ENCODE measurements around the gene LSAMP. TPM values are rescaled to one million over a fixed set of nuclear protein-coding genes. Genes with fewer than 3 reads are reported as not detected.

The LSAMP gene
- total and polyA plus RNA-seq, 4 experiments from 2014 or later, result not detected

- intact Hi-C loops (cut with micrococcal nuclease), result no loop called here
These were observed 606.5 kb downstream of the LSAMP start for GRCh38 chr3:115838786-115839185.

GRCh38 chr3:115836944-115837343 lies 608.3 kb downstream of the LSAMP start:
- Histone ChIP-seq H3K27ac (ENCODE audit: low read depth, low read length) (no peak overlapping the region), H3K9me3 (ENCODE audit: control insufficient read depth in 1 of 2, low read length in 2 of 2) (no peaks in the 10 kb centered on the region), H3K4me3 (ENCODE audit: low read length in 2 of 2) (no peak overlapping the region), H3K36me3 (ENCODE audit: insufficient read depth, low read length) (no peaks in the 10 kb centered on the region), H3K27me3 (ENCODE audit: insufficient read depth, low read length) (no peaks in the 10 kb centered on the region), H3K4me1 (ENCODE audit: insufficient read depth, low read length) (no peaks in the 10 kb centered on the region)
- no peak overlapping the region for H3K4me3 Mint-ChIP-seq
- CTCF ChIA-PET (ENCODE audit: partially characterized antibody), result interaction anchor here (1.0 to 2.7 kb wide), 7 partner anchors 8 to 23 kb away, joined by 3 to 18 read pairs (median 7); no protein-coding TSS in a partner anchor
- no peaks in the 10 kb centered on the region for H3K4me1 Mint-ChIP-seq
- peak in 2 of 5 donors; percentile 2 to 11 for DNase-seq
- peaks cover 2 to 9% of the 10 kb centered on the region in 2 donors for H3K27me3 Mint-ChIP-seq
- H3K9me3 Mint-ChIP-seq, result no peaks in the 10 kb centered on the region
- POLR2A ChIA-PET (ENCODE audit: partially characterized antibody), result no interaction called here
- H3K27ac Mint-ChIP-seq, result no peak overlapping the region
- H3K36me3 Mint-ChIP-seq, result no peaks in the 10 kb centered on the region
- intact Hi-C loops (cut with micrococcal nuclease), result no loop called here

More at GRCh38 chr3:115838786-115839185, 606.5 kb downstream of the LSAMP start:
- H3K27me3 Mint-ChIP-seq, result peaks cover 2 to 9% of the 10 kb centered on the region in 2 donors
- Histone ChIP-seq H3K4me1 (ENCODE audit: insufficient read depth, low read length) (no peaks in the 10 kb centered on the region), H3K27ac (ENCODE audit: low read depth, low read length) (no peak overlapping the region), H3K9me3 (ENCODE audit: control insufficient read depth in 1 of 2, low read length in 2 of 2) (no peaks in the 10 kb centered on the region), H3K27me3 (ENCODE audit: insufficient read depth, low read length) (no peaks in the 10 kb centered on the region), H3K36me3 (ENCODE audit: insufficient read depth, low read length) (no peaks in the 10 kb centered on the region), H3K4me3 (ENCODE audit: low read length in 2 of 2) (no peak overlapping the region)
- DNase-seq, result no peak
- no peak overlapping the region for H3K4me3 Mint-ChIP-seq
- H3K4me1 Mint-ChIP-seq, result no peaks in the 10 kb centered on the region
- no peaks in the 10 kb centered on the region for H3K9me3 Mint-ChIP-seq
- no peaks in the 10 kb centered on the region for H3K36me3 Mint-ChIP-seq
- CTCF ChIA-PET (ENCODE audit: partially characterized antibody), result interaction anchor here (2.3 kb wide), 1 partner anchor 10 kb away, joined by 7 read pairs; no protein-coding TSS in a partner anchor
- POLR2A ChIA-PET (ENCODE audit: partially characterized antibody), result no interaction called here
- no peak overlapping the region for H3K27ac Mint-ChIP-seq

GRCh38 chr3:115835946-115836345 lies 609.3 kb downstream of the LSAMP start:
- ChIA-PET CTCF (ENCODE audit: partially characterized antibody) (interaction anchor here (0.7 to 2.7 kb wide), 9 partner anchors 7 to 422 kb away, joined by 3 to 18 read pairs (median 6); no protein-coding TSS in a partner anchor), POLR2A (ENCODE audit: partially characterized antibody) (no interaction called here)
- Mint-ChIP-seq H3K36me3 (no peaks in the 10 kb centered on the region), H3K9me3 (no peaks in the 10 kb centered on the region), H3K4me1 (no peaks in the 10 kb centered on the region), H3K4me3 (no peak overlapping the region), H3K27ac (no peak overlapping the region), H3K27me3 (peaks cover 4 to 6% of the 10 kb centered on the region in 2 donors)
- Histone ChIP-seq H3K9me3 (ENCODE audit: control insufficient read depth in 1 of 2, low read length in 2 of 2) (no peaks in the 10 kb centered on the region), H3K4me1 (ENCODE audit: insufficient read depth, low read length) (no peaks in the 10 kb centered on the region), H3K4me3 (ENCODE audit: low read length in 2 of 2) (no peak overlapping the region), H3K36me3 (ENCODE audit: insufficient read depth, low read length) (no peaks in the 10 kb centered on the region), H3K27ac (ENCODE audit: low read depth, low read length) (no peak overlapping the region), H3K27me3 (ENCODE audit: insufficient read depth, low read length) (no peaks in the 10 kb centered on the region)
- intact Hi-C loops (cut with micrococcal nuclease), result no loop called here
- DNase-seq, result no peak

- Mint-ChIP-seq H3K36me3 (no peaks in the 10 kb centered on the region), H3K4me3 (no peak overlapping the region), H3K9me3 (no peaks in the 10 kb centered on the region), H3K27me3 (peaks cover 5 to 6% of the 10 kb centered on the region in 2 donors), H3K27ac (no peak overlapping the region), H3K4me1 (no peaks in the 10 kb centered on the region)
- Histone ChIP-seq H3K27me3 (ENCODE audit: insufficient read depth, low read length) (no peaks in the 10 kb centered on the region), H3K9me3 (ENCODE audit: control insufficient read depth in 1 of 2, low read length in 2 of 2) (no peaks in the 10 kb centered on the region), H3K27ac (ENCODE audit: low read depth, low read length) (no peak overlapping the region), H3K4me1 (ENCODE audit: insufficient read depth, low read length) (no peaks in the 10 kb centered on the region), H3K4me3 (ENCODE audit: low read length in 2 of 2) (no peak overlapping the region), H3K36me3 (ENCODE audit: insufficient read depth, low read length) (no peaks in the 10 kb centered on the region)
- POLR2A ChIA-PET (ENCODE audit: partially characterized antibody), result no interaction called here
- DNase-seq, result no peak
- intact Hi-C loops (cut with micrococcal nuclease), result no loop called here
- CTCF ChIA-PET (ENCODE audit: partially characterized antibody), result interaction anchor here (0.9 to 1.3 kb wide), 2 partner anchors 15 to 16 kb away, joined by 5 to 6 read pairs; no protein-coding TSS in a partner anchor
These were observed 611.2 kb downstream of the LSAMP start for GRCh38 chr3:115834068-115834467.

GRCh38 chr3:115833074-115833473 lies 612.2 kb downstream of the LSAMP start:
- Histone ChIP-seq H3K4me3 (ENCODE audit: low read length in 2 of 2) (no peak overlapping the region), H3K27ac (ENCODE audit: low read depth, low read length) (no peak overlapping the region), H3K4me1 (ENCODE audit: insufficient read depth, low read length) (no peaks in the 10 kb centered on the region), H3K36me3 (ENCODE audit: insufficient read depth, low read length) (no peaks in the 10 kb centered on the region), H3K9me3 (ENCODE audit: control insufficient read depth in 1 of 2, low read length in 2 of 2) (no peaks in the 10 kb centered on the region), H3K27me3 (ENCODE audit: insufficient read depth, low read length) (no peaks in the 10 kb centered on the region)
- intact Hi-C loops (cut with micrococcal nuclease), result no loop called here
- Mint-ChIP-seq H3K4me3 (no peak overlapping the region), H3K9me3 (no peaks in the 10 kb centered on the region), H3K36me3 (no peaks in the 10 kb centered on the region), H3K4me1 (no peaks in the 10 kb centered on the region), H3K27me3 (peaks cover 8 to 11% of the 10 kb centered on the region in 2 donors), H3K27ac (no peak overlapping the region)
- no peak for DNase-seq
- CTCF ChIA-PET (ENCODE audit: partially characterized antibody), result interaction anchor here (1.1 to 1.5 kb wide), 3 partner anchors 9 to 16 kb away, joined by 3 to 4 read pairs (median 3); no protein-coding TSS in a partner anchor
- POLR2A ChIA-PET (ENCODE audit: partially characterized antibody), result no interaction called here

GRCh38 chr3:115832265-115832664 lies 613.0 kb downstream of the LSAMP start:
- H3K36me3 Mint-ChIP-seq, result no peaks in the 10 kb centered on the region
- Histone ChIP-seq H3K9me3 (ENCODE audit: control insufficient read depth in 1 of 2, low read length in 2 of 2) (no peaks in the 10 kb centered on the region), H3K27ac (ENCODE audit: low read depth, low read length) (no peak overlapping the region), H3K36me3 (ENCODE audit: insufficient read depth, low read length) (no peaks in the 10 kb centered on the region), H3K27me3 (ENCODE audit: insufficient read depth, low read length) (no peaks in the 10 kb centered on the region), H3K4me3 (ENCODE audit: low read length in 2 of 2) (no peak overlapping the region), H3K4me1 (ENCODE audit: insufficient read depth, low read length) (no peaks in the 10 kb centered on the region)
- POLR2A ChIA-PET (ENCODE audit: partially characterized antibody), result no interaction called here
- peaks cover 8 to 13% of the 10 kb centered on the region in 2 donors for H3K27me3 Mint-ChIP-seq
- DNase-seq, result no peak
- intact Hi-C loops (cut with micrococcal nuclease), result no loop called here
- no peak overlapping the region for H3K27ac Mint-ChIP-seq
- no peaks in the 10 kb centered on the region for H3K9me3 Mint-ChIP-seq
- no peaks in the 10 kb centered on the region for H3K4me1 Mint-ChIP-seq
- no peak overlapping the region for H3K4me3 Mint-ChIP-seq
- CTCF ChIA-PET (ENCODE audit: partially characterized antibody), result interaction anchor here (1.1 to 2.0 kb wide), 7 partner anchors 9 to 16 kb away, joined by 3 to 10 read pairs (median 4); no protein-coding TSS in a partner anchor

- H3K36me3 ChIP-seq (ENCODE audit: insufficient read depth, low read length), result no peaks in the 10 kb centered on the region
- Mint-ChIP-seq H3K36me3 (no peaks in the 10 kb centered on the region), H3K4me3 (no peak overlapping the region), H3K4me1 (no peaks in the 10 kb centered on the region), H3K9me3 (no peaks in the 10 kb centered on the region), H3K27ac (no peak overlapping the region), H3K27me3 (peaks cover 9 to 13% of the 10 kb centered on the region in 2 donors)
- ChIA-PET POLR2A (ENCODE audit: partially characterized antibody) (no interaction called here), CTCF (ENCODE audit: partially characterized antibody) (interaction anchor here (1.1 to 2.0 kb wide), 6 partner anchors 8 to 14 kb away, joined by 3 to 10 read pairs (median 5); no protein-coding TSS in a partner anchor)
- H3K27ac ChIP-seq (ENCODE audit: low read depth, low read length), result no peak overlapping the region
- intact Hi-C loops (cut with micrococcal nuclease), result no loop called here
- no peak for DNase-seq
- H3K4me1 ChIP-seq (ENCODE audit: insufficient read depth, low read length), result no peaks in the 10 kb centered on the region
- no peaks in the 10 kb centered on the region for H3K27me3 ChIP-seq (ENCODE audit: insufficient read depth, low read length)
- H3K4me3 ChIP-seq (ENCODE audit: low read length in 2 of 2), result no peak overlapping the region
- H3K9me3 ChIP-seq (ENCODE audit: control insufficient read depth in 1 of 2, low read length in 2 of 2), result no peaks in the 10 kb centered on the region
These were observed 613.4 kb downstream of the LSAMP start for GRCh38 chr3:115831864-115832263.

All from CD4-positive, alpha-beta memory T cell (primary cell).